Measurements from ENCODE around the gene ALPK3. TPM values are rescaled to one million over a fixed set of nuclear protein-coding genes. Genes with fewer than 3 reads are reported as not detected.

The ALPK3 gene
- total RNA-seq, 1 donor from 2014 or later = 54.5 TPM

DNA sequence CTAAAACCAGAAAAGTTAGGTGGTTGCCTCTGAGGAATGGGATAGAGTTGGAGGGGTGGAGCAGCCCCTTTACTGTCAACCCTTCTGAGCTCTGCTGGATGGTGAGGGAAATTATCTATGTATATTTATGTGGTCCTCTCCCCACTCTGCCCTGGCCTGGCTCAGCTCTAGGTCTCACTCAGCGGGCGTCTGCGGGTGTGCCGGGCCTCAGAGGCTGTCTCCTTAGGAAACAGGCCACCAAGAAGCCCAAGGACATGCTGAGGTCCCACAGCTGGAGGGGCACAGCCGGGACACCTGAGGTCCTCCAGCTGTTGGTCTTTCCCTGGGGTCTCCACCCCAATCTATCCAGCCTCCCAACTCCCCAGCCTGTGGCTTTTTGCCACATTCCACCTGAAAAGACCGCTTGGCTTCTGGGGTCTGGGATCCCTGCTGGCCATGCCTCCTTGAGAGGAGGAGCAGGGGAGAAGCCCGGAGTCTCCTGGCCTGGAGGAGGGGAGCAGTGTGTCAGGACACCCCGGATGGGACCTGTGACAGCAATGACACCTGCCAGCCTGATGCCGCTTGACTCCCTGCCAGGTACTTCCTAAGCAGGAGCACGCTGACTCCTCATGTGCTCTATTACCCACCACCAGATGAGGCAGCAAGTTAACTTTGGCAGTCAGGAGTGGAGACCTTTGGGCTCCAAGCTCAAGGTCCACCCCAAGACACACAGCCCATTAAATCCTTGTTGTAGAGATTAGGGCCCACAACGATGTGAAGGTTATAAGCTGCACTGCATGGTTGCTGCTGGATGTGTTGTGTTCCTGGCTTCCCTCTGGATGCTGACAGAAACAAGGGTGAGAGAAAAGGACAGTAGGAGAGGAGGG is 67.0 kb downstream of the ALPK3 start, which contains the start of gene SLC28A1:
Gene SLC28A1 (plus strand): TSS at position 747 of the 866 bp plus-strand sequence. CDS start 3,099 bp downstream, outside the sequence.
- TF ChIP-seq, protein P1, sequence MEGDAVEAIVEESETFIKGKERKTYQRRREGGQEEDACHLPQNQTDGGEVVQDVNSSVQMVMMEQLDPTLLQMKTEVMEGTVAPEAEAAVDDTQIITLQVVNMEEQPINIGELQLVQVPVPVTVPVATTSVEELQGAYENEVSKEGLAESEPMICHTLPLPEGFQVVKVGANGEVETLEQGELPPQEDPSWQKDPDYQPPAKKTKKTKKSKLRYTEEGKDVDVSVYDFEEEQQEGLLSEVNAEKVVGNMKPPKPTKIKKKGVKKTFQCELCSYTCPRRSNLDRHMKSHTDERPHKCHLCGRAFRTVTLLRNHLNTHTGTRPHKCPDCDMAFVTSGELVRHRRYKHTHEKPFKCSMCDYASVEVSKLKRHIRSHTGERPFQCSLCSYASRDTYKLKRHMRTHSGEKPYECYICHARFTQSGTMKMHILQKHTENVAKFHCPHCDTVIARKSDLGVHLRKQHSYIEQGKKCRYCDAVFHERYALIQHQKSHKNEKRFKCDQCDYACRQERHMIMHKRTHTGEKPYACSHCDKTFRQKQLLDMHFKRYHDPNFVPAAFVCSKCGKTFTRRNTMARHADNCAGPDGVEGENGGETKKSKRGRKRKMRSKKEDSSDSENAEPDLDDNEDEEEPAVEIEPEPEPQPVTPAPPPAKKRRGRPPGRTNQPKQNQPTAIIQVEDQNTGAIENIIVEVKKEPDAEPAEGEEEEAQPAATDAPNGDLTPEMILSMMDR (IDR thresholded peaks at IDR 0.05; ENCODE audit: insufficient read depth, low read length, poor library complexity, severe bottlenecking) = no peak
- no peak for DNase-seq (ENCODE audit: low read depth)
- Histone ChIP-seq H3K36me3 (ENCODE audit: control insufficient read depth, insufficient read depth, low read length) (no peaks in the 10 kb centered on the region), H3K27me3 (ENCODE audit: control insufficient read depth, insufficient read depth, low read length) (peaks cover 3% of the 10 kb centered on the region), H3K4me3 (ENCODE audit: low read depth, low read length) (no peak within 1 kb of the TSS)

DNA sequence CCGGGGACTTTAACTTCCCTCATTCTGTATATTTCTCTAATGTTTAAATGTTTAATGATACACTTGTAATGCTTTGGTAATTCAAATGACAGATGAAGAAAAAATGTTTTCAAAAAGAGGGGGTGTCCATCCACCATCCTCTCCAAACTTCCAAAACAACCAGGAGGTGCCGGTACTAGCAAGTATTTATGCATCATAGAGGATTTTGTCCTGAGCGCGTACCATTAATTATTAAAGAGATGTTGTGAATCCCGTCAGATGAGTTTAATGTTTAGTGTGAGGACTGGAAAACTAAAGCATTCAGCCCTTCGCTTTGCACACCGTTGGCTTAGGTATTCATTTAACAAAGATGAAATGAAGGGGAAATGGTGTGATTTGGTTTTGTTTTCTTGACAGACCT is 68.6 kb downstream of the ALPK3 start:
- Histone ChIP-seq H3K36me3 (ENCODE audit: control insufficient read depth, insufficient read depth, low read length) (no peaks in the 10 kb centered on the region), H3K4me3 (ENCODE audit: low read depth, low read length) (no peak overlapping the region), H3K27me3 (ENCODE audit: control insufficient read depth, insufficient read depth, low read length) (peaks cover 3% of the 10 kb centered on the region)
- TF ChIP-seq, protein P1 (IDR thresholded peaks at IDR 0.05; ENCODE audit: insufficient read depth, low read length, poor library complexity, severe bottlenecking) = no peak
- DNase-seq (ENCODE audit: low read depth) = no peak

DNA sequence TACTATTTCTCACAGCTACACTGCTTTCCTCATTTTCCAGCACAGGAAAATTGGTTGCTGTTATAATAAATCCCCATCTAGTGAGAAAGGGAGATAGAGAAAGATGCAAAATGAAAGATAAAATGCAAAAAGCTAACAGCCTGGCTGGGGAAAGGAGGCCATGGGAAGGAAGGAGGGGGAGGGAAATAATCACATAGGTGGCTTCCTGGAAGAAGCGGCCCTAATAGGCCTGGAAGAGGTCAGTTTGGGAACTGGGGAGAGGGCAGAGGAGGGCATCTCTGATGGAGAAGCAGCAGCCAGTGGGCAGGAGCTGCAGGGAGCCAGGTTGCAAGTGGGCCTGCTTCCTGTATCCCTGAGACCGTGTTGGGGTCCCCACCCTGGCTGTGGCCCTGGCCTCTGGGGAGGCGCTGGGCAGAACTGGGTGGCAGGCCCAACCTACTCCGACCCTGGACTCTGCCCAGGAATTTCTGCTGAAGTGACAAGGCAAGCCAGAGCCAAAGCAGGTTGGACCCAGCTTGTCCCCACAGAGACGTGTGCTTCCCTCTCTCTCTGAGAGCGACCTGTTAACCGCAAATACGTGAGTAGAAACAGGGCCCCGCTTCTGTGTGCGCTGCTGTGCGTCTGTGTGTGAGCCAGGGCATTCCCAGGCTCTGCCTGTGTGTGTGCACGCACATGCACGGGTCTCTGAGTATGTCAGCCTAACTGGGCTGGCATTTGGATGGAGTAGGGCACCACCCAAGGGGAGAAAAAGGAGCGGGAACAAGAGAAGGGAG is 69.2 kb downstream of the ALPK3 start:
- H3K4me3 ChIP-seq (ENCODE audit: low read depth, low read length) = no peak overlapping the region
- TF ChIP-seq, protein P1 (IDR thresholded peaks at IDR 0.05; ENCODE audit: insufficient read depth, low read length, poor library complexity, severe bottlenecking) = no peak
- no peaks in the 10 kb centered on the region for H3K36me3 ChIP-seq (ENCODE audit: control insufficient read depth, insufficient read depth, low read length)
- peaks cover 3% of the 10 kb centered on the region for H3K27me3 ChIP-seq (ENCODE audit: control insufficient read depth, insufficient read depth, low read length)
- no peak for DNase-seq (ENCODE audit: low read depth)

DNA sequence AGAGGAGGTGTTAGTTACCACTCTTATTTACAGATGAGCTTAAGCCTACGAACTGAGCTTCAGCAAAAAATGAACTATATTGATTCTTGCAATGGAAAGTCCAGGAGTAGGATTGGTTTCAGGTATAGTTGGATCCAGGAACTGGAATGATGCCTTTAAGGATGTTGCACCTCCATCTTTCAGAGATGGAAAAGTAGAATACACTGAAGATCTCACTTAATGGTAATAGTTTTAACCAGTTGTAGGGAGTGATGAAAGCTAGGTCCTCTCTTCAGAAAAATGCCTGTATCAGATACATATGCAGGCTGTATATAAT is 69.8 kb downstream of the ALPK3 start:
- peaks cover 3% of the 10 kb centered on the region for H3K27me3 ChIP-seq (ENCODE audit: control insufficient read depth, insufficient read depth, low read length)
- no peaks in the 10 kb centered on the region for H3K36me3 ChIP-seq (ENCODE audit: control insufficient read depth, insufficient read depth, low read length)
- TF ChIP-seq, protein P1 (IDR thresholded peaks at IDR 0.05; ENCODE audit: insufficient read depth, low read length, poor library complexity, severe bottlenecking) = no peak
- no peak for DNase-seq (ENCODE audit: low read depth)
- H3K4me3 ChIP-seq (ENCODE audit: low read depth, low read length) = no peak overlapping the region

DNA sequence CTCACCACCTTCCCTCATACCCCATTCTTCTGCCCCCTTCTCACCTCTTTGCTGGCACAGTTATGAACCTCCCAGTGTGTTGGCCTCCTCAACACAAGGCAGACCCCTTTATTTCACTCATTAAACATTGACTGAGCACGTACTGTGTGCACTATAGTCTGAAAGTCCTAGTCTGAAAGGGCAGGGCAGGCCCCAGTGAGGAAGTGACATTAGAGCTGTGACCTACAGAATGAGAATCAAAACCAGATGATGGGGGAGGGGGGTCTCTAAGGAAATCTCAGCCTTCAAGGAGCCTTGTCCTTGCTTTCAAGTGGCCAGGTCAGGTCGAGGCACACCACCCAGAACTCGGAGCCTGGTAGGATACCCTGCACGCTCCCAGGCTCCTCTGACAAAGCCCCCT is 70.8 kb downstream of the ALPK3 start:
- TF ChIP-seq, protein P1 (IDR thresholded peaks at IDR 0.05; ENCODE audit: insufficient read depth, low read length, poor library complexity, severe bottlenecking) = no peak
- no peaks in the 10 kb centered on the region for H3K36me3 ChIP-seq (ENCODE audit: control insufficient read depth, insufficient read depth, low read length)
- no peak overlapping the region for H3K4me3 ChIP-seq (ENCODE audit: low read depth, low read length)
- peaks cover 3% of the 10 kb centered on the region for H3K27me3 ChIP-seq (ENCODE audit: control insufficient read depth, insufficient read depth, low read length)
- DNase-seq (ENCODE audit: low read depth) = no peak

All from kidney epithelial cell (primary cell).